ENCODE measurements around the gene SDCCAG8.

DNA sequence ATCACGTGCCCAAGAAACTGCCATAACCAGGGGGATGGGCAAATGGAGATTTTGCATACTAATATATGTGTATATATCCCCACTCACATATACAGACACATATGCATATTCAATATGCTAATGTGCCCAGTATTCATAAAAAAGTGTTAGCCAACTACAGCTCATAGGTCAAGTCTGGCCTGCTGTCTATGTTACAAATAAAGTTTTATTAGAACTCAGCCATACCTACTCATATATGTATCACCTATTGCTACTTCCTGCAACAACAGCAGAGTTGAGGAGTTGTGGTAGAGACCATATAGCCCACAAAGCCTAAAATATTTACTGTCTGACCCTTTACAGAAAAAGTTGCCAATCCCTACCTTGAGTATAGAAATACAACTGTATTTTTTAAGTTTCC lies 93.3 kb downstream of the SDCCAG8 start:
- TF ChIP-seq, protein P1, sequence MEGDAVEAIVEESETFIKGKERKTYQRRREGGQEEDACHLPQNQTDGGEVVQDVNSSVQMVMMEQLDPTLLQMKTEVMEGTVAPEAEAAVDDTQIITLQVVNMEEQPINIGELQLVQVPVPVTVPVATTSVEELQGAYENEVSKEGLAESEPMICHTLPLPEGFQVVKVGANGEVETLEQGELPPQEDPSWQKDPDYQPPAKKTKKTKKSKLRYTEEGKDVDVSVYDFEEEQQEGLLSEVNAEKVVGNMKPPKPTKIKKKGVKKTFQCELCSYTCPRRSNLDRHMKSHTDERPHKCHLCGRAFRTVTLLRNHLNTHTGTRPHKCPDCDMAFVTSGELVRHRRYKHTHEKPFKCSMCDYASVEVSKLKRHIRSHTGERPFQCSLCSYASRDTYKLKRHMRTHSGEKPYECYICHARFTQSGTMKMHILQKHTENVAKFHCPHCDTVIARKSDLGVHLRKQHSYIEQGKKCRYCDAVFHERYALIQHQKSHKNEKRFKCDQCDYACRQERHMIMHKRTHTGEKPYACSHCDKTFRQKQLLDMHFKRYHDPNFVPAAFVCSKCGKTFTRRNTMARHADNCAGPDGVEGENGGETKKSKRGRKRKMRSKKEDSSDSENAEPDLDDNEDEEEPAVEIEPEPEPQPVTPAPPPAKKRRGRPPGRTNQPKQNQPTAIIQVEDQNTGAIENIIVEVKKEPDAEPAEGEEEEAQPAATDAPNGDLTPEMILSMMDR (IDR thresholded peaks at IDR 0.05) = no peak
- no peak for TF ChIP-seq POLR2A (IDR thresholded peaks at IDR 0.05)

Data from Peyer's patch (tissue), 4 donors.